Measurements from ENCODE around the gene UBAC2. TPM values are rescaled to one million over a fixed set of nuclear protein-coding genes. Genes with fewer than 3 reads are reported as not detected.

Gene UBAC2
- total and polyA plus RNA-seq, 2 of the 4 experiments (the other 2 are of a cell fraction) = 20.8 to 36.3 TPM

- H3K4me2 ChIP-seq (ENCODE audit: low read depth, low read length) = no peak overlapping the region
- no peak overlapping the region for H3K4ac ChIP-seq (ENCODE audit: low read depth, low read length)
- H3K14ac ChIP-seq (replicated peaks; ENCODE audit: low read depth, low read length) = no peak overlapping the region
- peaks cover 2% of the 10 kb centered on the region; the same call in 1 of the 2 replicates for H3K9me1 ChIP-seq (ENCODE audit: insufficient read depth, low read length)
- no peak overlapping the region for H2AFZ ChIP-seq (replicated peaks; ENCODE audit: low read length, poor library complexity)
- ChIA-PET CTCF (no interaction called here), POLR2A (ENCODE audit: unreplicated experiment) (interaction anchor here (0.6 kb wide), 1 partner anchor 265 kb away, joined by 3 read pairs; no protein-coding TSS in a partner anchor)
- H2BK20ac ChIP-seq (ENCODE audit: low read depth, low read length) = no peak overlapping the region
- no peaks in the 10 kb centered on the region for H3K4me1 ChIP-seq (ENCODE audit: control insufficient read depth, insufficient read depth, low read length)
- WGBS, 2 experiments (ENCODE audit: extremely low coverage in 2 of 2, insufficient read length in 1 of 2) = 100% methylated on average over 2 of the region's 7 CpGs; no CpG with 5 or more reads in 1 of the 2 experiments
- no peaks in the 10 kb centered on the region for H3K9me3 ChIP-seq (ENCODE audit: control insufficient read depth, insufficient read depth, low read length)
- peaks cover 3% of the 10 kb centered on the region; the same call in 1 of the 2 replicates for H4K20me1 ChIP-seq (ENCODE audit: insufficient read depth, low read length)
- TF ChIP-seq POLR2A (IDR thresholded peaks at IDR 0.05; ENCODE audit: low read depth, low read length) (no peak), CHD1 (IDR thresholded peaks at IDR 0.05; ENCODE audit: low read depth, low read length) (no peak), BHLHE40 (IDR thresholded peaks at IDR 0.05; ENCODE audit: low read depth, low read length) (no peak), RCOR1 (IDR thresholded peaks at IDR 0.05; ENCODE audit: insufficient replicate concordance, low read length) (no peak), FOS (IDR thresholded peaks at IDR 0.05; ENCODE audit: low read depth, low read length) (no peak), RFX5 (IDR thresholded peaks at IDR 0.05; ENCODE audit: low read depth, low read length) (no peak), MXI1 (IDR thresholded peaks at IDR 0.05; ENCODE audit: borderline replicate concordance, low read depth, low read length) (no peak), MAFK (IDR thresholded peaks at IDR 0.05; ENCODE audit: low read depth, low read length) (no peak)
- TF ChIP-seq, protein P1, sequence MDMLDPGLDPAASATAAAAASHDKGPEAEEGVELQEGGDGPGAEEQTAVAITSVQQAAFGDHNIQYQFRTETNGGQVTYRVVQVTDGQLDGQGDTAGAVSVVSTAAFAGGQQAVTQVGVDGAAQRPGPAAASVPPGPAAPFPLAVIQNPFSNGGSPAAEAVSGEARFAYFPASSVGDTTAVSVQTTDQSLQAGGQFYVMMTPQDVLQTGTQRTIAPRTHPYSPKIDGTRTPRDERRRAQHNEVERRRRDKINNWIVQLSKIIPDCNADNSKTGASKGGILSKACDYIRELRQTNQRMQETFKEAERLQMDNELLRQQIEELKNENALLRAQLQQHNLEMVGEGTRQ (IDR thresholded peaks at IDR 0.05; ENCODE audit: low read depth, low read length) = no peak
- TF ChIP-seq, protein P2, sequence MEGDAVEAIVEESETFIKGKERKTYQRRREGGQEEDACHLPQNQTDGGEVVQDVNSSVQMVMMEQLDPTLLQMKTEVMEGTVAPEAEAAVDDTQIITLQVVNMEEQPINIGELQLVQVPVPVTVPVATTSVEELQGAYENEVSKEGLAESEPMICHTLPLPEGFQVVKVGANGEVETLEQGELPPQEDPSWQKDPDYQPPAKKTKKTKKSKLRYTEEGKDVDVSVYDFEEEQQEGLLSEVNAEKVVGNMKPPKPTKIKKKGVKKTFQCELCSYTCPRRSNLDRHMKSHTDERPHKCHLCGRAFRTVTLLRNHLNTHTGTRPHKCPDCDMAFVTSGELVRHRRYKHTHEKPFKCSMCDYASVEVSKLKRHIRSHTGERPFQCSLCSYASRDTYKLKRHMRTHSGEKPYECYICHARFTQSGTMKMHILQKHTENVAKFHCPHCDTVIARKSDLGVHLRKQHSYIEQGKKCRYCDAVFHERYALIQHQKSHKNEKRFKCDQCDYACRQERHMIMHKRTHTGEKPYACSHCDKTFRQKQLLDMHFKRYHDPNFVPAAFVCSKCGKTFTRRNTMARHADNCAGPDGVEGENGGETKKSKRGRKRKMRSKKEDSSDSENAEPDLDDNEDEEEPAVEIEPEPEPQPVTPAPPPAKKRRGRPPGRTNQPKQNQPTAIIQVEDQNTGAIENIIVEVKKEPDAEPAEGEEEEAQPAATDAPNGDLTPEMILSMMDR (conservative IDR thresholded peaks at IDR 0.05; ENCODE audit: low read depth, low read length) = no peak
- in situ Hi-C loops (cut with MboI; ENCODE audit: low sequenced_read_pairs) = no loop called here
- H3K4me3 ChIP-seq (ENCODE audit: insufficient read depth, low read depth, low read length) = no peak overlapping the region
- no peak overlapping the region for H2BK5ac ChIP-seq (ENCODE audit: low read depth, low read length, poor library complexity, severe bottlenecking)
- dilution Hi-C loops (cut with HindIII; ENCODE audit: low sequenced_read_pairs, unreplicated experiment) = no loop called here
- no peak overlapping the region for H3K23ac ChIP-seq (ENCODE audit: low read depth, low read length)
- H3K56ac ChIP-seq (ENCODE audit: extremely low read depth, insufficient read depth, low read length) = no peak overlapping the region
- no peaks in the 10 kb centered on the region for H3K36me3 ChIP-seq (ENCODE audit: control insufficient read depth, insufficient read depth, low read length)
- intact Hi-C loops (cut with micrococcal nuclease) = no loop called here
- H3K79me1 ChIP-seq (ENCODE audit: low read depth in 1 of 2, low read length in 2 of 2) = peaks cover under 1 to 2% of the 10 kb centered on the region in 2 experiments; a peak in 3 of 4 replicates
- H3K27ac ChIP-seq (ENCODE audit: insufficient read depth, low read length) = no peak overlapping the region
- no peaks in the 10 kb centered on the region for H3K27me3 ChIP-seq (ENCODE audit: control insufficient read depth, insufficient read depth, low read length)
- H2AK5ac ChIP-seq (ENCODE audit: low read depth, low read length) = no peak overlapping the region
- no peak overlapping the region for H3K9ac ChIP-seq (ENCODE audit: low read depth, low read length)
- no peak overlapping the region for H4K5ac ChIP-seq (ENCODE audit: low read depth, low read length)
- H2BK120ac ChIP-seq (ENCODE audit: low read depth, low read length) = no peak overlapping the region
- ATAC-seq (ENCODE audit: low read depth) = no peak
- no peak overlapping the region for H2BK15ac ChIP-seq (ENCODE audit: low read depth, low read length)
- H2AK9ac ChIP-seq (replicated peaks; ENCODE audit: low read depth, low read length, poor library complexity) = no peak overlapping the region
- H3K18ac ChIP-seq (ENCODE audit: low read depth, low read length) = no peak overlapping the region
- no peak overlapping the region for H4K8ac ChIP-seq (ENCODE audit: low read depth in 2 of 2, low read length in 2 of 2)
- no peak for DNase-seq
- no TSS peak for BruUV-seq (replicated peaks)
- H4K91ac ChIP-seq (ENCODE audit: insufficient read depth, low read depth, low read length) = no peak overlapping the region
These were observed 94.3 kb downstream of the UBAC2 start for GRCh38 chr13:99294958-99295357.

All from IMR-90 (cell line).